DOHH2 (cell line): ENCODE measurements around the gene KRTAP12-4.

Source experiments
- CTCF ChIP-seq: fragments of 200-600 bp; sonication (generic); IDR thresholded peaks from one replicate; pipeline ENCODE4 v1.5.1; 2014; ENCODE audit warnings: antibody characterized with exemption, mild to moderate bottlenecking, low read depth, low read length; ENCODE audit not compliant: poor library complexity, severe bottlenecking
- EZH2phosphoT487 ChIP-seq: fragments of 200-600 bp; sonication (generic); IDR thresholded peaks from 2 replicates; pipeline ENCODE4 v1.6.1; 2017; ENCODE audit warnings: borderline replicate concordance, mild to moderate bottlenecking, antibody characterized with exemption, low read length, moderate library complexity, mixed read lengths

GRCh38 chr21:44626673-44627143 lies 27.8 kb downstream of the KRTAP12-4 start, which contains the start of gene KRTAP10-9:
- TF ChIP-seq CTCF (no peak), EZH2phosphoT487 (no peak)
